ENCODE measurements around the gene IL1B.
A peak's percentile ranks its signal among the peaks of the same experiment; 100 is the strongest.

The IL1B gene

GRCh38 chr2:112813280-112813966 lies 23.2 kb downstream of the IL1B start:
- TF ChIP-seq SIN3A (IDR thresholded peaks at IDR 0.05; ENCODE audit: borderline replicate concordance, insufficient read depth, low read length) (no peak), TAF1 (IDR thresholded peaks at IDR 0.05; ENCODE audit: borderline replicate concordance, insufficient read depth, low read length) (no peak), POLR2AphosphoS5 (IDR thresholded peaks at IDR 0.05; ENCODE audit: low read depth, low read length) (no peak), FOXP2 (optimal IDR thresholded peaks at IDR 0.05; ENCODE audit: borderline replicate concordance, extremely low read depth, extremely low read length, insufficient read depth) (no peak), REST (IDR thresholded peaks at IDR 0.05; ENCODE audit: insufficient read depth in 1 of 2, low read depth in 2 of 2, low read length in 2 of 2) (no peak)

GRCh38 chr2:112812318-112813267 lies 24.0 kb downstream of the IL1B start:
- no peak for TF ChIP-seq REST (IDR thresholded peaks at IDR 0.05; ENCODE audit: insufficient read depth in 1 of 2, low read depth in 2 of 2, low read length in 2 of 2)
- TF ChIP-seq FOXP2 (optimal IDR thresholded peaks at IDR 0.05; ENCODE audit: borderline replicate concordance, extremely low read depth, extremely low read length, insufficient read depth): no peak

GRCh38 chr2:112811841-112812306 lies 24.7 kb downstream of the IL1B start:
- TF ChIP-seq POLR2AphosphoS5 (IDR thresholded peaks at IDR 0.05; ENCODE audit: low read depth, low read length) (no peak), TAF1 (IDR thresholded peaks at IDR 0.05; ENCODE audit: borderline replicate concordance, insufficient read depth, low read length) (no peak), REST (IDR thresholded peaks at IDR 0.05; ENCODE audit: insufficient read depth in 1 of 2, low read depth in 2 of 2, low read length in 2 of 2) (peak in 1 of 2 experiments; percentile 66; a peak in 2 of 4 replicates), FOXP2 (optimal IDR thresholded peaks at IDR 0.05; ENCODE audit: borderline replicate concordance, extremely low read depth, extremely low read length, insufficient read depth) (no peak), SIN3A (IDR thresholded peaks at IDR 0.05; ENCODE audit: borderline replicate concordance, insufficient read depth, low read length) (no peak)

- no peak for TF ChIP-seq TAF1 (IDR thresholded peaks at IDR 0.05; ENCODE audit: borderline replicate concordance, insufficient read depth, low read length)
- no peak for TF ChIP-seq REST (IDR thresholded peaks at IDR 0.05; ENCODE audit: insufficient read depth in 1 of 2, low read depth in 2 of 2, low read length in 2 of 2)
- TF ChIP-seq FOXP2 (optimal IDR thresholded peaks at IDR 0.05; ENCODE audit: borderline replicate concordance, extremely low read depth, extremely low read length, insufficient read depth): no peak
- no peak for TF ChIP-seq SIN3A (IDR thresholded peaks at IDR 0.05; ENCODE audit: borderline replicate concordance, insufficient read depth, low read length)
- TF ChIP-seq POLR2AphosphoS5 (IDR thresholded peaks at IDR 0.05; ENCODE audit: low read depth, low read length): no peak
These were observed 25.2 kb downstream of the IL1B start for GRCh38 chr2:112811276-112811831.
